Aorta (tissue), 5 donors: ENCODE data around the gene HDGF. TPM values are rescaled to one million over a fixed set of nuclear protein-coding genes. Genes with fewer than 3 reads are reported as not detected.
A peak's percentile ranks its signal among the peaks of the same experiment; 100 is the strongest.
"Not testable (repeated sequence)": the region's sequence is repeated elsewhere in the genome, so short reads cannot be mapped to it uniquely, and the experiment has no call there.

Experiments
- ATAC-seq: fragments of 200-7000 bp; cut with Tn5 transposase; one replicate; pipeline ENCODE4 v1.9.1; 2022; ENCODE audit warnings: moderate library complexity; ENCODE audit not compliant: low FRiP score
- DNase-seq, 2 donors: peaks; one replicate each; pipeline ENCODE4 v3.0.0-alpha.2; 2020
- H3K27ac ChIP-seq, 2 donors: one replicate each; pipeline ENCODE4 v1.5.1; 2013; ENCODE audit warnings: low read length in 2 of 2, mild to moderate bottlenecking in 2 of 2, moderate library complexity in 2 of 2, control low read depth in 1 of 2, inconsistent platforms in 1 of 2, low read depth in 1 of 2
- H3K27me3 ChIP-seq, 2 donors: one replicate each; pipeline ENCODE4 v1.6.1; 2013; ENCODE audit warnings: control low read depth in 1 of 2, low read length in 1 of 2, mild to moderate bottlenecking in 1 of 2, moderate library complexity in 1 of 2; ENCODE audit not compliant: insufficient read depth in 2 of 2, control insufficient read depth in 1 of 2
- H3K36me3 ChIP-seq, 2 donors: one replicate each; pipeline ENCODE4 v1.6.1; 2013; ENCODE audit warnings: control low read depth in 1 of 2, low read length in 1 of 2, mild to moderate bottlenecking in 1 of 2; ENCODE audit not compliant: insufficient read depth in 2 of 2, control insufficient read depth in 1 of 2
- H3K4me1 ChIP-seq, 2 donors: one replicate each; pipeline ENCODE4 v1.6.1; 2013; ENCODE audit warnings: low read length in 2 of 2, control low read depth in 1 of 2, mild to moderate bottlenecking in 1 of 2, moderate library complexity in 1 of 2; ENCODE audit not compliant: insufficient read depth in 2 of 2, control insufficient read depth in 1 of 2
- H3K4me3 ChIP-seq, 2 donors: one replicate each; pipeline ENCODE4 v1.5.1; 2013; ENCODE audit warnings: low read length in 2 of 2, control low read depth in 1 of 2, mild to moderate bottlenecking in 1 of 2
- H3K9me3 ChIP-seq: one replicate; pipeline ENCODE4 v1.6.1; 2013; ENCODE audit warnings: mild to moderate bottlenecking, low read length; ENCODE audit not compliant: control insufficient read depth
- WGBS, 2 donors: extraction: QIAGEN DNeasy Blood & Tissue Kit; methylation state at CpG; one replicate each; pipeline ENCODE4 v1.1.7; 2013; 5-methylcytosine and 5-hydroxymethylcytosine counted together
- intact Hi-C, 2 donors: fragments of 100-400 bp; cut with DNase I; formaldehyde crosslinking; loops; one replicate each; pipeline versions ENCODE4 v1.14.2 to v1.15.0; 2022
- polyA plus RNA-seq, 2 donors: library from polyadenylated mRNA; stranded (reverse); fragments of 200-250 nt; gene quantifications; one replicate each; pipeline ENCODE4 v1.2.3, GENCODE V29; 2013
- total RNA-seq, 2 donors: library from RNA; stranded (reverse); fragmentation: NEBNext Ultra II Directional; extraction: Animal tissue kit (Norgen Biotek cat#: 25700); gene quantifications; one replicate each; pipeline ENCODE4 v1.2.1, GENCODE V29; 2021
- donor health status: healthy with polysubstance abuse.
- donor health status: Bipolar disorder and iron deficiency.
- donor health status: DM: no; HTN: no; CAD: no.
- donor health status: DM: no; HTN: no; CAD: no.
- donor health status: DM: yes; HTN: yes; CAD: no.

Gene HDGF
- total and polyA plus RNA-seq, 4 donors, result 94.9 to 135 (median 116) TPM

GRCh38 chr1:156768610-156769295, 17.3 kb upstream of the HDGF start:
- H3K36me3 ChIP-seq, result no peaks in the 10 kb centered on the region
- no peak for DNase-seq
- ATAC-seq, result no peak
- intact Hi-C loops, result loop anchor here (5.0 to 10.0 kb wide), 2 partner anchors 41 to 84 kb away; partner anchors contain the start of genes ISG20L2 (in 1 of the 2) and METTL25B (in 1 of the 2)
- no peaks in the 10 kb centered on the region for H3K9me3 ChIP-seq
- 18 to 20% methylated on average over 8 of the region's 8 CpGs for WGBS, 2 donors
- peak overlapping the region; percentile 75 to 91 for H3K4me3 ChIP-seq
- H3K4me1 ChIP-seq, result peaks cover 4 to 10% of the 10 kb centered on the region in 2 donors
- H3K27ac ChIP-seq, result no peak overlapping the region
- no peaks in the 10 kb centered on the region for H3K27me3 ChIP-seq

- intact Hi-C loops, result loop anchor here (1.0 to 10.0 kb wide), 4 partner anchors 17 to 83 kb away; partner anchors contain the start of genes HDGF (in 1 of the 2), ISG20L2 (in 1 of the 2), METTL25B (in 1 of the 2) and MRPL24 (in 1 of the 2)
- Histone ChIP-seq H3K4me3 (peak overlapping the region; percentile 75 to 91), H3K36me3 (no peaks in the 10 kb centered on the region), H3K27ac (peak overlapping the region in 1 of 2 donors; percentile 83), H3K27me3 (no peaks in the 10 kb centered on the region), H3K9me3 (no peaks in the 10 kb centered on the region), H3K4me1 (peaks cover 4 to 10% of the 10 kb centered on the region in 2 donors)
- WGBS, 2 donors, result 1% methylated on average over 27 to 31 of the region's 31 CpGs
- ATAC-seq (no peak), DNase-seq (peak; percentile 69 to 86)
Observed at GRCh38 chr1:156767879-156768604, 16.6 kb upstream of the HDGF start.

DNA sequence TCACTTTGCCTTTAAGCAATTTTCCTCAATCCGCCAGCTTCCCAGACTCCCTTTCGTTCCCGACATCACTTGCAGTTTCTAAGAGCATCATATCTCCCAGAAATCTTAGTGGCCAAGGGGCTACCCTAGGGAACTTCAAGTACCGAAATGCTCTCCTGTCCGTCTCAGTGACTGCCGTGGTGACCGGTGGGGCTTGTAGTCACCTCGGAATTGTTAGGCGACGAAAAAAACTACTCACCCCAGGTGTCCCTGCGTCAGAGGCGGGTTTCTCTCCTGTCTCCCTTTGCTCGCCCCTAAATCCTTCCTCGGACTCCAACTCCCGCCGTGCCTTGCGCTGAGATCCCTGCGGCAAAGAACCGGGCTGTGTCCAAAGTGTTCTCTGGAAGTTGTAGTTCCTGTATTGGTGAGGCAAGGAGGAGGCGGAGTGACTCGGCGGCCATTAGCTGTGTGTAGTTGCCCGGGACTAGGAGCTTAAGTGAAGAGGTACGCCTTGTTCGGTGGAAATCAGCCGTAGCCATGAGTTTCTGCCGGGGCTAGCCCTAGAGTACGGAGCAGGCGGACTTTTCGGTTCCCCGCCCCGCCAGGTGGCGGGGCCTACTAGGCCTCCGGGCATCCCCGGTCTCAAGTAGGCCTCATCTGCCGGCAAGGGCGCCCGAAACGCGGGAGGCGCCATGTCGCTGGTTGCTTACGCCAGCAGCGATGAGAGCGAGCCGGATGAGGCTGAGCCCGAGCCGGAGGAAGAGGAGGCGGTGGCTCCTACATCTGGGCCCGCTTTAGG, 15.8 kb upstream of the HDGF start, which contains the start of gene PRCC:
Gene PRCC, plus strand, starts transcription at position 435 of the 778 bp plus-strand sequence. Its CDS starts 237 bp downstream, at position 672.
- peak; percentile 98 for ATAC-seq
- H3K4me1 ChIP-seq, result peaks cover 2 to 3% of the 10 kb centered on the region in 2 donors
- H3K27ac ChIP-seq, result peak within 1 kb of the TSS in 1 of 2 donors; percentile 83
- 0% methylated on average over 45 to 50 of the region's 50 CpGs for WGBS, 2 donors
- no peaks in the 10 kb centered on the region for H3K9me3 ChIP-seq
- H3K4me3 ChIP-seq, result peak within 1 kb of the TSS; percentile 75 to 91
- DNase-seq, result peak; percentile 98 to 99
- intact Hi-C loops, result loop anchor here (1.0 to 10.0 kb wide), 4 partner anchors 16 to 82 kb away; partner anchors contain the start of genes HDGF (in 1 of the 2), ISG20L2 (in 1 of the 2), METTL25B (in 1 of the 2) and MRPL24 (in 1 of the 2)
- no peaks in the 10 kb centered on the region for H3K27me3 ChIP-seq
- H3K36me3 ChIP-seq, result no peaks in the 10 kb centered on the region

DNA sequence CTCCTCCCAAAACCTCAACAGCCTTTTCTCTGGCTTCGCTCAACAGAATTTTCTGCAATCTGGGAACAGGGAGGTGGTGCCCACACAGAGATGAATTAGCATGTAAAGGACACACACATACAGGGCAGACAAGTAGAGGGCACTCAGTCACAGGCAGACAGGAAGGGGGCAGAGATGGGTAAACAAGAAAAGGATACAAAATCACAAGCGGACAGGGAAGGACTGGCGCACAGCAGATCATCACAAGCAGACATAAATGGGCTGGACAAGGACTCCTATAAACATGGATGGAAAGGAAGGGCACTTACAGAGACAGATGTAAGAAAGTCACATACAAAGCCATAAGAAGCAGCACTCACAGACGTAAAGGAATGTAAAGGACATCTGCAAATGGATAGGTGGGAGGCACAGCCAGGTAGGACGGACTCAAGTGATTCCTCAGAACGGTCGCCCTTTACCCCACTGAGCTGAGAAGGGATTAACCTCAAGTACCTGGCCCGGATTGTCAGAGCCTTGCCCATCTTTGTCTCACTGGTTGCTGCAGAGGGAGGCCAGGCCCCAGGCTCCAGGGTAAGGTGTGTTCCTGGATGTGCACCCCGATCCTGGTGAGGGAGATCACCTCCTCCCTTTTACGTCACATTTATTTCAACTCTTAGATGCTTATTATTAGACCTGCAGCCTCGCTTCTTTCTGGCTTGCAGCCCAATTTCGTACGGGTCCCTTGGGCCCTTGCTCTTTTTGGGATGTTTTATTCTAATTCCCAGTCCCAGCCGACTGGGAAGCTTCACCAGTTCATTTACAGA, 15.0 kb upstream of the HDGF start:
- ATAC-seq (peak; percentile 9), DNase-seq (no peak)
- Histone ChIP-seq H3K9me3 (no peaks in the 10 kb centered on the region), H3K27me3 (no peaks in the 10 kb centered on the region), H3K36me3 (no peaks in the 10 kb centered on the region), H3K4me3 (peak overlapping the region; percentile 53 to 74), H3K4me1 (peaks cover 2 to 3% of the 10 kb centered on the region in 2 donors), H3K27ac (peak overlapping the region in 1 of 2 donors; percentile 53)
- intact Hi-C loops, result loop anchor here (1.0 to 10.0 kb wide), 5 partner anchors 14 to 82 kb away; partner anchors contain the start of genes HDGF (in 1 of the 2), ISG20L2 (in 1 of the 2), METTL25B (in 1 of the 2) and MRPL24 (in 1 of the 2)
- 7% methylated on average over 14 of the region's 14 CpGs for WGBS, 2 donors

- intact Hi-C loops, result loop anchor here (1.0 to 10.0 kb wide), 4 partner anchors 13 to 81 kb away; partner anchors contain the start of genes HDGF (in 1 of the 2), ISG20L2 (in 1 of the 2) and METTL25B (in 1 of the 2)
- no peak overlapping the region for H3K4me3 ChIP-seq
- peaks cover 2 to 3% of the 10 kb centered on the region in 2 donors for H3K4me1 ChIP-seq
- no peak overlapping the region for H3K27ac ChIP-seq
- ATAC-seq (no peak), DNase-seq (no peak)
- no peaks in the 10 kb centered on the region for H3K36me3 ChIP-seq
- 94 to 97% methylated on average over 5 of the region's 5 CpGs for WGBS, 2 donors
- no peaks in the 10 kb centered on the region for H3K9me3 ChIP-seq
- no peaks in the 10 kb centered on the region for H3K27me3 ChIP-seq
Observed at GRCh38 chr1:156765666-156766065, 14.2 kb upstream of the HDGF start.

DNA sequence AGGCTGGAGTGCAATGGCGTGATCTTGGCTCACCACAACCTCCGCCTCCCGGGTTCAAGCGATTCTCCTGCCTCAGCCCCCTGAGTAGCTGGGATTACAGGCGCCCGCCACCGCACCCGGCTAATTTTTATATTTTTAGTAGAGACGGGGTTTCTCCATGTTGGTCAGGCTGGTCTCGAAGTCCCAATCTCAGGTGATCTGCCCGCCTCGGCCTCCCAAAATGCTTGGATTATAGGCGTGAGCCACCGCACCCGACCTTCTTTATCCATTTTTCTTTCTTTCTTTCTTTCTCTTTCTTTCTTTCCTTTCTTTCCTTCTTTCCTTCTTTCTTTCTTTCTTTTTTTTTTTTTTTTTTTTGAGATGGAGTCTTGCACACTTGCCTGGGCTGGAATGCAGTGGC, 13.7 kb upstream of the HDGF start:
- WGBS, 2 donors, result 94 to 95% methylated on average over 15 of the region's 15 CpGs
- H3K4me3 ChIP-seq, H3K4me1 ChIP-seq, H3K9me3 ChIP-seq, H3K27ac ChIP-seq, H3K36me3 ChIP-seq, DNase-seq, ATAC-seq, H3K27me3 ChIP-seq: not testable (repeated sequence)
- intact Hi-C loops, result loop anchor here (5.0 to 10.0 kb wide), 2 partner anchors 38 to 80 kb away; partner anchors contain the start of genes ISG20L2 (in 1 of the 2) and METTL25B (in 1 of the 2)

DNA sequence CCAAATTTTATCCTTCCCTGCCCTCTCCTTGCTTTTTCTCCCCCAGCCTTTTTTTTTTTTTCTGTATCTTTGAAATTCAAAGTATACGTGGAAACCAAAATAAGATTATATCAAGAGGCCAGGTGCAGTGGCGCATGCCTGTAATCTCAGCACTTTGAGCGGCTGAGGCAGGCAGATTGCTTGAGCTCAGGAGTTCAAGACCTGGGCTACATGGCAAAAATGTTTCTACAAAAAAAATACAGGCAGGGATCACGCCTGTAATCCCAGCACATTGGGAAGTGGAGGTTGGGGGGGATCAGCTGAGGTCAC, 9.3 kb upstream of the HDGF start:
- H3K4me3 ChIP-seq, result no peak overlapping the region
- DNase-seq (no peak), ATAC-seq (no peak)
- no peaks in the 10 kb centered on the region for H3K27me3 ChIP-seq
- intact Hi-C loops, result loop anchor here in 1 of 2 donors (10.0 kb wide), 1 partner anchor 76 kb away; no protein-coding TSS in a partner anchor
- H3K36me3 ChIP-seq, result no peaks in the 10 kb centered on the region
- no peak overlapping the region for H3K27ac ChIP-seq
- WGBS, 2 donors, result 76% methylated on average over 4 of the region's 4 CpGs
- H3K9me3 ChIP-seq, result no peaks in the 10 kb centered on the region
- peaks cover 0 to 2% of the 10 kb centered on the region in 2 donors for H3K4me1 ChIP-seq
